Tibial nerve (tissue), 4 donors: ENCODE results near the gene PTPRM. TPM values are rescaled to one million over a fixed set of nuclear protein-coding genes. Genes with fewer than 3 reads are reported as not detected.

Experiments
- DNase-seq, 2 donors: peaks; one replicate each; pipeline ENCODE4 v3.0.0-alpha.2; 2019; ENCODE audit warnings: low spot score in 2 of 2
- H3K27ac ChIP-seq, 4 donors: fragments of 200-600 bp; sonication (generic) in 3 of 4; one replicate each; pipeline ENCODE4 v1.5.1; 2017 to 2019; ENCODE audit warnings: mild to moderate bottlenecking in 1 of 4
- H3K27me3 ChIP-seq, 2 donors: fragments of 200-600 bp; sonication (generic) in 1 of 2; one replicate each; pipeline versions ENCODE4 v1.5.1 to v1.6.0; 2017 to 2019
- H3K36me3 ChIP-seq, 3 donors: fragments of 200-600 bp; sonication (generic); one replicate each; pipeline ENCODE4 v1.5.1; 2018 to 2019
- H3K4me1 ChIP-seq, 4 donors: fragments of 200-600 bp; sonication (generic) in 3 of 4; one replicate each; pipeline ENCODE4 v1.5.1; 2017 to 2019
- H3K4me3 ChIP-seq, 4 donors: fragments of 200-600 bp; sonication (generic) in 3 of 4; one replicate each; pipeline ENCODE4 v1.5.1; 2017 to 2019; ENCODE audit warnings: mild to moderate bottlenecking in 1 of 4, moderate library complexity in 1 of 4
- H3K9me3 ChIP-seq, 4 donors: fragments of 200-600 bp; sonication (generic) in 3 of 4; one replicate each; pipeline ENCODE4 v1.5.1; 2017 to 2019
- CTCF ChIP-seq, 5 experiments: fragments of 200-600 bp in 3 of 5; fragments of 450-650 bp in 2 of 5; sonication (generic) in 3 of 5; IDR thresholded peaks; one replicate each; pipeline ENCODE4 v1.5.1; 2016 to 2019; ENCODE audit warnings: antibody characterized with exemption in 5 of 5, mild to moderate bottlenecking in 3 of 5, moderate library complexity in 2 of 5
- EP300 ChIP-seq, 2 donors: sonication (generic); formaldehyde crosslinking; IDR thresholded peaks; one replicate each; pipeline ENCODE4 v1.6.1; 2017; ENCODE audit warnings: antibody characterized with exemption in 2 of 2, mild to moderate bottlenecking in 1 of 2
- POLR2A ChIP-seq, 2 donors: fragments of 450-650 bp; IDR thresholded peaks; one replicate each; pipeline ENCODE4 v1.6.1; 2017; ENCODE audit warnings: antibody characterized with exemption in 2 of 2, mild to moderate bottlenecking in 2 of 2, moderate library complexity in 2 of 2
- WGBS, 2 donors: methylation state at CpG; one replicate each; pipeline ENCODE4 v1.1.5; 2018; 5-methylcytosine and 5-hydroxymethylcytosine counted together
- total RNA-seq, 4 donors: library from RNA; depleted of rRNA; stranded (reverse); fragments of >200 nt; gene quantifications; one replicate each; pipeline ENCODE4 v1.1.0, GENCODE V29; 2016

The PTPRM gene
- total RNA-seq, 4 donors from 2014 or later: 62.2 to 92.4 (median 80.7) TPM

GRCh38 chr18:7953095-7953958 lies 386.2 kb downstream of the PTPRM start:
- WGBS, 2 donors: 68 to 72% methylated on average over 8 of the region's 8 CpGs
- H3K4me1 ChIP-seq: peaks cover 0 to 22% (median 6%) of the 10 kb centered on the region in 4 donors

DNA sequence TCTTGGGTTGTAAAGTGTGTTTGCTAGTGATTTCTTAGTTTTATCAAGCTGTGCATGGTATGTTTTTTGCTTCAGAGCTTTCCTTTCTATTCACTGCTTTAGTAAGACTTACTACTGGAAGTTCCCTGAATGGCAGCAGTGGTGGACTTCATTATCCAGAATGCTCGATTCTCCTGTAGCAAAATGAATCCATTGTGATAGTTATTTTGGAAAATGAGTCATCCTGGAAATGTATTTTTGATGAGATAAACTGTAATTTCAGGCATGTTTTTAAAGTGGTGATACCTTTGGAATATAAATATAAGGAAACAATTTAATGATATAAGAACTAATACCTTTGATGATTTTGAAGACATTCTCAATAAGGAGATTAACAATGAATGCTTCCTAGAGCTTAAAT lies 387.1 kb downstream of the PTPRM start:
- Histone ChIP-seq H3K27ac (peak overlapping the region in 1 of 4 donors; percentile 14), H3K9me3 (no peaks in the 10 kb centered on the region), H3K36me3 (peaks cover 0 to 14% (median 0%) of the 10 kb centered on the region in 3 donors), H3K4me3 (no peak overlapping the region), H3K27me3 (no peaks in the 10 kb centered on the region), H3K4me1 (peaks cover 0 to 30% (median 8%) of the 10 kb centered on the region in 4 donors)
- no peak for DNase-seq
- TF ChIP-seq CTCF (IDR thresholded peaks at IDR 0.05) (no peak), EP300 (IDR thresholded peaks at IDR 0.05) (no peak), POLR2A (IDR thresholded peaks at IDR 0.05) (no peak)
- WGBS, 2 donors: 23 to 33% methylated on average over 1 of the region's 1 CpG

More at GRCh38 chr18:7953095-7953958, 386.2 kb downstream of the PTPRM start:
- DNase-seq: no peak
- peaks cover 0 to 14% (median 0%) of the 10 kb centered on the region in 3 donors for H3K36me3 ChIP-seq
- H3K27me3 ChIP-seq: no peaks in the 10 kb centered on the region
- H3K27ac ChIP-seq: no peak overlapping the region
- TF ChIP-seq POLR2A (IDR thresholded peaks at IDR 0.05): no peak
- no peak for TF ChIP-seq EP300 (IDR thresholded peaks at IDR 0.05)
- no peak for TF ChIP-seq CTCF (IDR thresholded peaks at IDR 0.05)
- H3K4me3 ChIP-seq: no peak overlapping the region
- H3K9me3 ChIP-seq: no peaks in the 10 kb centered on the region

- Histone ChIP-seq H3K27me3 (no peaks in the 10 kb centered on the region), H3K27ac (no peak overlapping the region), H3K36me3 (peaks cover 0 to 9% (median 0%) of the 10 kb centered on the region in 3 donors), H3K4me1 (peaks cover 0 to 30% (median 8%) of the 10 kb centered on the region in 4 donors), H3K9me3 (no peaks in the 10 kb centered on the region), H3K4me3 (no peak overlapping the region)
- 97 to 98% methylated on average over 7 of the region's 7 CpGs for WGBS, 2 donors
- TF ChIP-seq POLR2A (IDR thresholded peaks at IDR 0.05) (no peak), CTCF (IDR thresholded peaks at IDR 0.05) (no peak), EP300 (IDR thresholded peaks at IDR 0.05) (no peak)
- no peak for DNase-seq
Observed at GRCh38 chr18:7955175-7955574, 388.1 kb downstream of the PTPRM start.

DNA sequence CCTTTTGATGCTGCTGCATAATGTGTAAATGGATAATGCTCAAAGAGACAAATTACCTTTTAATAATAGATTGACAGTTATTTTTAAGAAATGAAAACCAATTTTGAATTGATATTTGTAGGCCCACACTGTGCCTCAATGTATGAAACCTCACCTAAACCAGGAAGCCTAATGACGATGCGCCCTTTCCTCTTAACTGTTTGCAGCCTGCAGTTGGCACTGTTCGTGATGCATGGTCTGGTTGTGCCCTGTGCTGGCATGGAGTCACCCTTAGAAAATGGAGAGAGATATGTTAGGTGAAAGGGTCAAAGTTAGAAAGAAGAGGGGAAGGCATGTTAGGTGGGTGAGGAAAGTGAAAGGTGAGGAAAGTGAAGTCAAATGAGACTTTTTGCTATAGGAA lies 390.2 kb downstream of the PTPRM start:
- TF ChIP-seq CTCF (IDR thresholded peaks at IDR 0.05): no peak
- TF ChIP-seq POLR2A (IDR thresholded peaks at IDR 0.05): no peak
- TF ChIP-seq EP300 (IDR thresholded peaks at IDR 0.05): no peak
- H3K9me3 ChIP-seq: no peaks in the 10 kb centered on the region
- 88 to 89% methylated on average over 3 of the region's 3 CpGs for WGBS, 2 donors

More for the DNA sequence above, 390.2 kb downstream of the PTPRM start:
- no peak for DNase-seq
- no peaks in the 10 kb centered on the region for H3K27me3 ChIP-seq
- H3K4me1 ChIP-seq: peaks cover 0 to 30% (median 8%) of the 10 kb centered on the region in 4 donors
- H3K27ac ChIP-seq: no peak overlapping the region
- no peaks in the 10 kb centered on the region for H3K36me3 ChIP-seq
- no peak overlapping the region for H3K4me3 ChIP-seq
